ENCODE measurements around the gene PNPLA1.

GRCh38 chr6:36296240-36296639 lies 26.4 kb downstream of the PNPLA1 start:
- TF ChIP-seq ZNF560 (tag by site-specific recombination; IDR thresholded peaks at IDR 0.05; ENCODE audit: borderline replicate concordance) = no peak
- TF ChIP-seq, protein P1, sequence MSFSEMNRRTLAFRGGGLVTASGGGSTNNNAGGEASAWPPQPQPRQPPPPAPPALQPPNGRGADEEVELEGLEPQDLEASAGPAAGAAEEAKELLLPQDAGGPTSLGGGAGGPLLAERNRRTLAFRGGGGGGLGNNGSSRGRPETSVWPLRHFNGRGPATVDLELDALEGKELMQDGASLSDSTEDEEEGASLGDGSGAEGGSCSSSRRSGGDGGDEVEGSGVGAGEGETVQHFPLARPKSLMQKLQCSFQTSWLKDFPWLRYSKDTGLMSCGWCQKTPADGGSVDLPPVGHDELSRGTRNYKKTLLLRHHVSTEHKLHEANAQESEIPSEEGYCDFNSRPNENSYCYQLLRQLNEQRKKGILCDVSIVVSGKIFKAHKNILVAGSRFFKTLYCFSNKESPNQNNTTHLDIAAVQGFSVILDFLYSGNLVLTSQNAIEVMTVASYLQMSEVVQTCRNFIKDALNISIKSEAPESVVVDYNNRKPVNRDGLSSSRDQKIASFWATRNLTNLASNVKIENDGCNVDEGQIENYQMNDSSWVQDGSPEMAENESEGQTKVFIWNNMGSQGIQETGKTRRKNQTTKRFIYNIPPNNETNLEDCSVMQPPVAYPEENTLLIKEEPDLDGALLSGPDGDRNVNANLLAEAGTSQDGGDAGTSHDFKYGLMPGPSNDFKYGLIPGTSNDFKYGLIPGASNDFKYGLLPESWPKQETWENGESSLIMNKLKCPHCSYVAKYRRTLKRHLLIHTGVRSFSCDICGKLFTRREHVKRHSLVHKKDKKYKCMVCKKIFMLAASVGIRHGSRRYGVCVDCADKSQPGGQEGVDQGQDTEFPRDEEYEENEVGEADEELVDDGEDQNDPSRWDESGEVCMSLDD (tag by site-specific recombination; IDR thresholded peaks at IDR 0.05) = no peak
- TF ChIP-seq, protein P2, sequence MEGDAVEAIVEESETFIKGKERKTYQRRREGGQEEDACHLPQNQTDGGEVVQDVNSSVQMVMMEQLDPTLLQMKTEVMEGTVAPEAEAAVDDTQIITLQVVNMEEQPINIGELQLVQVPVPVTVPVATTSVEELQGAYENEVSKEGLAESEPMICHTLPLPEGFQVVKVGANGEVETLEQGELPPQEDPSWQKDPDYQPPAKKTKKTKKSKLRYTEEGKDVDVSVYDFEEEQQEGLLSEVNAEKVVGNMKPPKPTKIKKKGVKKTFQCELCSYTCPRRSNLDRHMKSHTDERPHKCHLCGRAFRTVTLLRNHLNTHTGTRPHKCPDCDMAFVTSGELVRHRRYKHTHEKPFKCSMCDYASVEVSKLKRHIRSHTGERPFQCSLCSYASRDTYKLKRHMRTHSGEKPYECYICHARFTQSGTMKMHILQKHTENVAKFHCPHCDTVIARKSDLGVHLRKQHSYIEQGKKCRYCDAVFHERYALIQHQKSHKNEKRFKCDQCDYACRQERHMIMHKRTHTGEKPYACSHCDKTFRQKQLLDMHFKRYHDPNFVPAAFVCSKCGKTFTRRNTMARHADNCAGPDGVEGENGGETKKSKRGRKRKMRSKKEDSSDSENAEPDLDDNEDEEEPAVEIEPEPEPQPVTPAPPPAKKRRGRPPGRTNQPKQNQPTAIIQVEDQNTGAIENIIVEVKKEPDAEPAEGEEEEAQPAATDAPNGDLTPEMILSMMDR (tag by site-specific recombination; IDR thresholded peaks at IDR 0.05) = no peak
- TF ChIP-seq MYNN (tag by site-specific recombination; IDR thresholded peaks at IDR 0.05; ENCODE audit: borderline replicate concordance) = no peak
- TF ChIP-seq SCRT1 (tag by site-specific recombination; IDR thresholded peaks at IDR 0.05; ENCODE audit: borderline replicate concordance) = no peak
- TF ChIP-seq RBAK (tag by site-specific recombination; IDR thresholded peaks at IDR 0.05) = no peak
- no peak for TF ChIP-seq GLI2 (tag by site-specific recombination; IDR thresholded peaks at IDR 0.05; ENCODE audit: borderline replicate concordance, low read depth)
- TF ChIP-seq, protein P3, sequence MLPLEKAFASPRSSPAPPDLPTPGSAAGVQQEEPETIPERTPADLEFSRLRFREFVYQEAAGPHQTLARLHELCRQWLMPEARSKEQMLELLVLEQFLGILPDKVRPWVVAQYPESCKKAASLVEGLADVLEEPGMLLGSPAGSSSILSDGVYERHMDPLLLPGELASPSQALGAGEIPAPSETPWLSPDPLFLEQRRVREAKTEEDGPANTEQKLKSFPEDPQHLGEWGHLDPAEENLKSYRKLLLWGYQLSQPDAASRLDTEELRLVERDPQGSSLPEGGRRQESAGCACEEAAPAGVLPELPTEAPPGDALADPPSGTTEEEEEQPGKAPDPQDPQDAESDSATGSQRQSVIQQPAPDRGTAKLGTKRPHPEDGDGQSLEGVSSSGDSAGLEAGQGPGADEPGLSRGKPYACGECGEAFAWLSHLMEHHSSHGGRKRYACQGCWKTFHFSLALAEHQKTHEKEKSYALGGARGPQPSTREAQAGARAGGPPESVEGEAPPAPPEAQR (tag by site-specific recombination; IDR thresholded peaks at IDR 0.05) = no peak
- TF ChIP-seq ZNF24 (tag by site-specific recombination; IDR thresholded peaks at IDR 0.05) = no peak
- TF ChIP-seq KLF1 (tag by site-specific recombination; IDR thresholded peaks at IDR 0.05) = no peak
- TF ChIP-seq REST (tag by site-specific recombination; IDR thresholded peaks at IDR 0.05) = no peak
- TF ChIP-seq KLF9 (tag by site-specific recombination; IDR thresholded peaks at IDR 0.05; ENCODE audit: low read depth) = no peak

Data from HEK293 (cell line).